HG02610 (cell line): ENCODE measurements around the gene RPTOR.
A peak's percentile ranks its signal among the peaks of the same experiment; 100 is the strongest.

Source experiments
- ATAC-seq: cut with Tn5 transposase; IDR thresholded peaks from one replicate; pipeline ENCODE4 v1.9.1; 2021; ENCODE audit warnings: mild to moderate bottlenecking, moderate library complexity; ENCODE audit not compliant: unreplicated experiment

Gene RPTOR

GRCh38 chr17:80826346-80826954, 281.8 kb downstream of the RPTOR start:
- ATAC-seq = no peak

- no peak for ATAC-seq
Measured at GRCh38 chr17:80826955-80827645, 282.5 kb downstream of the RPTOR start.

GRCh38 chr17:80827646-80828643, 283.3 kb downstream of the RPTOR start:
- no peak for ATAC-seq

GRCh38 chr17:80829166-80829813, 284.7 kb downstream of the RPTOR start:
- no peak for ATAC-seq

GRCh38 chr17:80830020-80830780, 285.6 kb downstream of the RPTOR start:
- no peak for ATAC-seq

GRCh38 chr17:80831491-80831890, 286.9 kb downstream of the RPTOR start:
- ATAC-seq = no peak

- no peak for ATAC-seq
Measured at GRCh38 chr17:80832266-80832676, 287.6 kb downstream of the RPTOR start.

GRCh38 chr17:80832888-80833583, 288.4 kb downstream of the RPTOR start:
- peak; percentile 78 for ATAC-seq

GRCh38 chr17:80833952-80834892, 289.6 kb downstream of the RPTOR start:
- no peak for ATAC-seq

- no peak for ATAC-seq
Measured at GRCh38 chr17:80834893-80835275, 290.2 kb downstream of the RPTOR start.

GRCh38 chr17:80835816-80836657, 291.4 kb downstream of the RPTOR start:
- no peak for ATAC-seq

GRCh38 chr17:80836658-80836965, 292.0 kb downstream of the RPTOR start:
- ATAC-seq = no peak

- ATAC-seq = no peak
Measured at GRCh38 chr17:80836971-80837481, 292.4 kb downstream of the RPTOR start.

- no peak for ATAC-seq
Measured at GRCh38 chr17:80837711-80838110, 293.1 kb downstream of the RPTOR start.

GRCh38 chr17:80838311-80839025, 293.8 kb downstream of the RPTOR start:
- no peak for ATAC-seq

- ATAC-seq = no peak
Measured at GRCh38 chr17:80839026-80839345, 294.3 kb downstream of the RPTOR start.

GRCh38 chr17:80839511-80839941, 294.9 kb downstream of the RPTOR start:
- ATAC-seq = no peak
